GM18526 (cell line): ENCODE results near the gene TYK2.
A peak's percentile ranks its signal among the peaks of the same experiment; 100 is the strongest.

Experiments used
- POLR2A ChIP-seq: IDR thresholded peaks from 3 replicates; pipeline ENCODE4 v1.6.1; 2011; ENCODE audit not compliant: insufficient read length; ENCODE audit errors: extremely low read depth

TYK2 gene

DNA sequence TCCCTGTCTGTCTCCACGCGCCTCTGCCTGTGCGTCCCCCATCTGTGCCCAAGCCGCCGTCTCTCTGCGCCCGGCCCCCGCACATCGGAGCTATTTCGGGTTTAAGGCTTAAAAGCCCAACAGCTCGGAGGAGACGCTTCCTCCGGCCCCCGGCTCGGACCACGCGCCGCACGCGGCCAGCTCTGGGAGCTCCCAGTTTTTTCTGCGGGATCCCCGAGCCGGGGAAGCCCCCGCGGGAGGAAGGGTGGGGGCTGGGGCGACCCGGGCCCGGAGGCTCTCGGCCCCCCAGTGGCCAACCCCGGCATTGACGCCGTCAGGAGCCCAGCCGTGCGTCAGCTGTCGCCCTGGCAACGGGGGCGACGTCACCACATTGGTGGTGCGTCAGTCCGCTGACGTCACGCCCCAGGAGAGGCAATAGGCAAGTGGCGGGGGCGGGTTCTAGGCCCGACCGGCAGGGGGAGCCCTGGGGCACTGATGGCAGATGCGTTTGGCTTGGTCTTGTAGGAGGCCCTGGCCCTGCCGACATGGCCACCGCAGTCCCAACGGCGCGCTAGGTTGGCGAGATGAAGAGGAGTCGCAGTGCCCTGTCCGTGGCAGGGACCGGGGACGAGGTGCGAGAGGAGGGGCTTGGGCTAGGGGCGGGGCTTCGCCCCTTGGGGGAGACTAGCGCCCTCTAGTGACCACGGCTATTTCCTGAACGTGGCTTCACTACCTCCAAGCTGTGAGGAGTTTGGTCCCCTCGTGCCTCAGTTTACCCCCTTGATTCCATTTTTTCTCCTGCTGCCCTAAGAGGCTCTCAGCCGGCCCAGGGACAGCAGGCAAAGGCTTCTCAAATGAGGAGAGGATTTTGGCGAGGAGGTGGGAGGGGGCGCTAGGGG lies 36.2 kb upstream of the TYK2 start:
- TF ChIP-seq POLR2A: no peak

DNA sequence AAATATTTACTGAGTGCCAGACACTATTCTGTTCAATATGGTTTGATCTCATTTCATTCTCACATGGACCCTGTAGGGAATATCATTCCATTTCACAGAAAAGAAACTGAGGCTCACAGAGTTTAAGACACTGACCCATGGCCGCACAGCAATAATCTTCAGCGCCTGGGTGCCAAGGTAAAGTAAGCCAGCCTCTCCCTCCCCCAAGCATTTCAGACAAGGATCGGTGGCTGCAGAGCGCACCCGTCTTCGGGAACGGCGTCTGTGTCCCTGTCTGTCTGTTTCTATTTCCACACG lies 35.7 kb upstream of the TYK2 start:
- no peak for TF ChIP-seq POLR2A

DNA sequence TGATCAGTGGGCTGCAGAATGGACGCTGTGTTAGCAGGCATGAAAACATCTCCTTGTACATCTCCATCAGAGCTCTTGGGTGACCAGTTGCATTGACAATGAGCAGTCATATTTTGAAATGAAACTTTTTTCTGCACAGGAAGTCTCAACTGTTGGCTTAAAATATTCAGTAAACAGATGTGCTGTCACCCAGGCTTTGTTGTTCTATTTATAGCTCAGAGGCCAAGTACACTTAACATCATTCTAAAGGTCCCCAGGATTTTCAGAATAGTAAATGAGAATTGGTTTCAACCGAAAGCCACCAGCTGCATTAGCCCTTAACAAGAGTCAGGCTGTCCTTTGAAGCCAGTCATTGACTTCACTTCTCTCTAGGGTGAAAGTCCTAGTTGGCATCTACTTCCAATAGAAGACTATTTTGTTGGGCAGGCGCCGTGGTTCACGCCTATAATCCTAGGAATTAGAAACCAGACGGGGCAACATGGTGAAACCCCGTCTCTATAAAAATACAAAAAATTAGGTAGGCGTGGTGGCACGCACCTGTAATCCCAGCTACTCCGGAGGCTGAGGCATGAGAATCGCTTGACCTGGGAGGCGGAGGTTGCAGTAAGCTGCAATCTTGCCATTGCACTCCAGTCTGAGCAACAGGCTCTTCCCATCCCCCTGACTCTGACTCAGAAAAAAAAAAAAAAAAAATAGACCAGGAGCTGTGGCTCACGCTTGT lies 32.0 kb upstream of the TYK2 start:
- TF ChIP-seq POLR2A: no peak

DNA sequence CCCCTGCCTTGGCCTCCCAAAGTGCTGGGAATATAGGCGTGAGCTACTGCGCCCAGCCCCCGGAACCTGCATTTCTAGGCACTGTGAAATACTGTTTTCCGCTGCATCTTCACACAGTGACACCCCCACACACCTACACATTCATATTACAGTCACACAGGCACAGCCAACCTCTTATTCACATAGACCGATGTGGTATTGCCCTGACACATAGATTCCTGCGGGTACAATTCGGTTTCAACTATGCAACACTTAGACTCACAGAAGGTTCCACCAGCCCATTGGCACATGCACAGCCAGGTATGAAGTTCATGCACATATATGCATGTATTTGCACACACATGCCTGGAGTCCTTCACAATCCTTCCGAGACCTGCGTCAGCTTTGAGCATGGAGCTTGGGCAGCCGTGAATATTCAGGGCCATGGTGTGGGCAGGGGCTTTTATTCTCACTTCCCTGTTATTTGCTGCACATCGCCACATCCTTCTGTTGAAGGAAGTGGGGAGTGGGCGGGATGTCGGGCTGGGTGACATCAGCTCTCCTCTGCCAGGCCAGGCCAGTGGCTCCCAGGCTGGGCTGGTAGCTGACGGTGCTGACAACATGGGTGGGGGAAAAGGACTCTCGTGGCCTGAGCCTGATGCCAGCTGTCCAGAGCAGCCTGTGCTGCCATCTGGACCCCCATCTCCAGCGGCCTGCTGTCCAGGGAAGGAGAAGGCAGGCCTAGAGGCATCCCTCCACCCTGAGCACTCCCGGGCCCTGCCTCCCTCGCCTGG lies 28.3 kb upstream of the TYK2 start:
- peak; percentile 36 for TF ChIP-seq POLR2A

GRCh38 chr19:10407096-10407495 lies 26.7 kb upstream of the TYK2 start:
- no peak for TF ChIP-seq POLR2A

DNA sequence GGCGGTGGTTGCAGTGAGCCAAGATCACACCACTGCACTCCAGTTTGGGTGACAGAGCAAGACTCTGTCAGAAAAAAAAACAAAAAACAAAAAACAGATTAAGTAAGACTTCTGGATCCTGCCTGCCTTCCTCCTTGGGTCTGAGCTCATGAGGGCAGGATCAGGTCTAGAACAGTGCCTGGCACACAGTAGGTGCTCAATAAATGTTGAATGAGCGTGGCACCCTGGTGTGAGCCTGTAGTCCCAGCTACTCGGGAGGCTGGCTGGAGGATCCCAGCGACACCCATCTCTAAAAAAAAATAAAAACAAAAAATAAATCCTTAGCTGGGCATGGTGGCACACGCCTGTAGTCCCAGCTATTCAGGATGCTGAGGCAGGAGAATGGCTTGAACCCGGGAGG lies 25.8 kb upstream of the TYK2 start:
- TF ChIP-seq POLR2A: no peak

DNA sequence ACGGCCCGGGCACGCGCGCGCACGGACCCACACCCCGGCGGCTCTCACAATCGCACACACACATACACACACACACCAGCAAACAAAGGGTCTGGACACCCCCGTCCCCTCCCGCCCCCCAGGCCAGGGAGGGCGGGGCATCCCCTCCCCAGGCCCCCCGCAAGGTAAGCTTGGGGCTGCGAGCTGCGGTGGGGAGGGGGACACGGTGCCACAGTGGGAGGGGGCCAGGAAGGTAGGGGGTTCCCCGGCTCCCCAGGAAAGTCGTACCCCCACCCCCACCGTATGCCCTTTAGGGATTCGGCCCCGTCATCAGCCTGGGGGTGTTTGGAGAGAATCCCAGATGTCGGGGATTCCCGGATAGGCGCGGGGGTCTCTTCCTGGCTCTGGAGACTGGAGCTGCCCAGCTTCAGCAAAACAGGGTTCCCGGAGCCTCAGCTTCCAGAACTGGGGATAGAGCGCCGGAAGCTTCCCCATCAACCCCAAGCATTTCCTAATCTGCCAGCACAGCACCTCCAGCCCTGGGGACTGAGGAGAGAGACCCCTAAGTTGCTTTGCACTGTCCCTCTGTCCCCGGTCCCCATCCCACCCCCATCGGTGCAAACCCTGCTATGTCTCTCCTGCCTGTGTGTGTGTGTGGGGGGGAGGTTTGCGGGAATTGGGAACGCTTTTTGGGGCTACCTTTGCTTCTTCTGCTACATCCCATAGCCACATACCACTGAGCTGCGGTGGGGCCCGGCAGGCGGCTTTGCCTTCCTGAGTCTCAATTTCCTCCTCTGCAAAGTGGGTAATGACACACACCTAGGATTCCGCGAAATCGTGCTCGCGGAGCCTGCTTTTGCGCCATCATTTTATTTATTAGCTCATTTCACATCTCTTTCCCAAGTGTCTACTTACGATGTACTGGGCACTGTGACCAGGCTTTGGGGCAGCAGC lies 24.8 kb upstream of the TYK2 start:
- no peak for TF ChIP-seq POLR2A

- TF ChIP-seq POLR2A: peak; percentile 96
Observed at GRCh38 chr19:10403137-10404021, 23.0 kb upstream of the TYK2 start, which contains the start of gene CDC37. Gene CDC37 (minus strand): TSS chr19:10403542. CDS start chr19:10403479, 63 bp downstream.

DNA sequence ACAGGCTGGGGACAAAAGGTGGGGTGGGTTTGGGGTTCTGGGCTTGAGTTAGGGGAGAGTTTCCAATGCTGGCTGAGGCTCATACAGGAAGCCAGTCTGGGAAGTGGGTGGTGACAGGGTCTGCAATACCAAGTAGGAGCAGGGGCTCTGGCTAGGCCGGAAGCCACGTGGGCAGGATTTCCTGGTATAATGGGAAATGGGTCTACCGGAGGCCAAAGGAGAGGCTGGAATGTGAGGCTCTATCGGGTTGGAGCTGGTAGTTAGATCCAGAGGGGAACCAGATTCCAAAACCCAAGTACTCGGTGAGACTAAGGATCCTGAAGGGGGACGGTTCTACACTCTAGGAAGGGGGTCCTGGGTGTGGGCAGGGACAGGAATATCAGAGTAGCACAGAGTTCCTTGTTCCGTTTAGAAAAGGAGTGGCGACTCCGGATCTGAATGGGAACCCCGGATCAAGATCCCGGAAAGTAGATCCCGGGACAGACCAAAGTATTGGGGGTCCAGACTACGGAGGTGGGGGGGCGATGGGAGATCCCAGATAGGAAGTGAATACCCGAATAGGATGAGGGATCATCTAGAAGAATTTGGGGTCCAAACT lies 22.2 kb upstream of the TYK2 start:
- no peak for TF ChIP-seq POLR2A

GRCh38 chr19:10399878-10400277 lies 19.5 kb upstream of the TYK2 start:
- TF ChIP-seq POLR2A: no peak

- no peak for TF ChIP-seq POLR2A
Observed at GRCh38 chr19:10398819-10399218, 18.4 kb upstream of the TYK2 start.

- no peak for TF ChIP-seq POLR2A
Observed at GRCh38 chr19:10395917-10396316, 15.5 kb upstream of the TYK2 start.

- no peak for TF ChIP-seq POLR2A
Observed at GRCh38 chr19:10395436-10395835, 15.1 kb upstream of the TYK2 start.
